Upper lobe of right lung (tissue), 1 donor: Measurements from ENCODE around the gene UGT1A7. TPM values are rescaled to one million over a fixed set of nuclear protein-coding genes. Genes with fewer than 3 reads are reported as not detected.
"Not testable (repeated sequence)": the region's sequence is repeated elsewhere in the genome, so short reads cannot be mapped to it uniquely, and the experiment has no call there.

Experiments used
- ATAC-seq: fragments of 200-7000 bp; cut with Tn5 transposase; one replicate; pipeline ENCODE4 v1.9.1; 2020; ENCODE audit warnings: mild to moderate bottlenecking, moderate library complexity
- DNase-seq: peaks from one replicate; pipeline ENCODE4 v3.0.0-alpha.2; 2020
- H3K27ac ChIP-seq: fragments of 200-600 bp; one replicate; pipeline ENCODE4 v1.8.0; 2022
- H3K27me3 ChIP-seq: fragments of 200-600 bp; one replicate; pipeline ENCODE4 v1.8.0; 2022; ENCODE audit warnings: mild to moderate bottlenecking
- H3K36me3 ChIP-seq: fragments of 200-600 bp; one replicate; pipeline ENCODE4 v1.8.0; 2022
- H3K4me1 ChIP-seq: fragments of 200-600 bp; one replicate; pipeline ENCODE4 v1.8.0; 2022
- H3K4me3 ChIP-seq: fragments of 200-600 bp; one replicate; pipeline ENCODE4 v1.8.0; 2022; ENCODE audit warnings: mild to moderate bottlenecking
- H3K9me3 ChIP-seq: fragments of 200-600 bp; one replicate; pipeline ENCODE4 v1.8.0; 2022
- intact Hi-C: fragments of 100-400 bp; cut with DNase I; formaldehyde crosslinking; loops from one replicate; pipeline ENCODE4 v1.11.0; 2022
- total RNA-seq: library from RNA; stranded (reverse); fragmentation: NEBNext Ultra II Directional; extraction: Animal tissue kit (Norgen Biotek cat#: 25700); gene quantifications from one replicate; pipeline ENCODE4 v1.2.1, GENCODE V29; 2021
- TF ChIP-seq, protein P1 (sequence below): fragments of 200-600 bp; IDR thresholded peaks from one replicate; pipeline ENCODE4 v1.8.0; 2022; ENCODE audit warnings: antibody characterized with exemption
- donor health status: DM: no; HTN: yes; CAD: no; lungs with severe emphysema.

UGT1A7 gene
- total RNA-seq, 1 donor from 2014 or later = not detected

DNA sequence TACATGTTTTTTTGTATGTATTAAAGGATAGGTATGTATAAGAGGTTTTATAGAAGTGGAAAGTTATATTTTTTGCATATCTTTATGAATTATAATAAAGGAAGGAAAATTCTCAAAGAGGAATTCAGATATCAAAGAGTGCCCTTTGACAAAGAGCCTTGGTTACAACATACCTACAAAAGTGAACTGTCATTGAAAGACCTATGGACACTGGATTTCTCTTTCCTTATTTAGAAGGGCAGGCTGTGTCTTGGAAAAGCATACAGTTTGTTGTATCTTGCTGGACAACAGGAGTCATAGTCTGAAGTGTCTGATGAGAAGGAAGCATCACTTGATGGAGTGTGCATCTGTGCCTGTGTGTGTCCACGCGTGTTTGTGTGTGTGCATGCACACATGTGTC lies 30.3 kb upstream of the UGT1A7 start:
- Histone ChIP-seq H3K9me3 (no peaks in the 10 kb centered on the region), H3K27me3 (no peaks in the 10 kb centered on the region), H3K4me1 (no peaks in the 10 kb centered on the region), H3K4me3 (no peak overlapping the region), H3K27ac (no peak overlapping the region), H3K36me3 (no peaks in the 10 kb centered on the region)
- intact Hi-C loops = no loop called here
- no peak for DNase-seq
- TF ChIP-seq, protein P1, sequence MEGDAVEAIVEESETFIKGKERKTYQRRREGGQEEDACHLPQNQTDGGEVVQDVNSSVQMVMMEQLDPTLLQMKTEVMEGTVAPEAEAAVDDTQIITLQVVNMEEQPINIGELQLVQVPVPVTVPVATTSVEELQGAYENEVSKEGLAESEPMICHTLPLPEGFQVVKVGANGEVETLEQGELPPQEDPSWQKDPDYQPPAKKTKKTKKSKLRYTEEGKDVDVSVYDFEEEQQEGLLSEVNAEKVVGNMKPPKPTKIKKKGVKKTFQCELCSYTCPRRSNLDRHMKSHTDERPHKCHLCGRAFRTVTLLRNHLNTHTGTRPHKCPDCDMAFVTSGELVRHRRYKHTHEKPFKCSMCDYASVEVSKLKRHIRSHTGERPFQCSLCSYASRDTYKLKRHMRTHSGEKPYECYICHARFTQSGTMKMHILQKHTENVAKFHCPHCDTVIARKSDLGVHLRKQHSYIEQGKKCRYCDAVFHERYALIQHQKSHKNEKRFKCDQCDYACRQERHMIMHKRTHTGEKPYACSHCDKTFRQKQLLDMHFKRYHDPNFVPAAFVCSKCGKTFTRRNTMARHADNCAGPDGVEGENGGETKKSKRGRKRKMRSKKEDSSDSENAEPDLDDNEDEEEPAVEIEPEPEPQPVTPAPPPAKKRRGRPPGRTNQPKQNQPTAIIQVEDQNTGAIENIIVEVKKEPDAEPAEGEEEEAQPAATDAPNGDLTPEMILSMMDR = no peak
- no peak for ATAC-seq

GRCh38 chr2:233654501-233654900 lies 27.2 kb upstream of the UGT1A7 start:
- H3K27me3 ChIP-seq = no peaks in the 10 kb centered on the region
- TF ChIP-seq, protein P1 = no peak
- intact Hi-C loops = no loop called here
- no peak overlapping the region for H3K27ac ChIP-seq
- no peaks in the 10 kb centered on the region for H3K4me1 ChIP-seq
- no peak for DNase-seq
- no peak overlapping the region for H3K4me3 ChIP-seq
- H3K9me3 ChIP-seq = no peaks in the 10 kb centered on the region
- H3K36me3 ChIP-seq = no peaks in the 10 kb centered on the region
- ATAC-seq = no peak

- DNase-seq (no peak), ATAC-seq (no peak)
- Histone ChIP-seq H3K4me3 (no peak overlapping the region), H3K27me3 (no peaks in the 10 kb centered on the region), H3K4me1 (no peaks in the 10 kb centered on the region), H3K27ac (no peak overlapping the region), H3K9me3 (no peaks in the 10 kb centered on the region), H3K36me3 (no peaks in the 10 kb centered on the region)
- TF ChIP-seq, protein P1 = no peak
- intact Hi-C loops = no loop called here
Measured at GRCh38 chr2:233655043-233655442, 26.7 kb upstream of the UGT1A7 start.

DNA sequence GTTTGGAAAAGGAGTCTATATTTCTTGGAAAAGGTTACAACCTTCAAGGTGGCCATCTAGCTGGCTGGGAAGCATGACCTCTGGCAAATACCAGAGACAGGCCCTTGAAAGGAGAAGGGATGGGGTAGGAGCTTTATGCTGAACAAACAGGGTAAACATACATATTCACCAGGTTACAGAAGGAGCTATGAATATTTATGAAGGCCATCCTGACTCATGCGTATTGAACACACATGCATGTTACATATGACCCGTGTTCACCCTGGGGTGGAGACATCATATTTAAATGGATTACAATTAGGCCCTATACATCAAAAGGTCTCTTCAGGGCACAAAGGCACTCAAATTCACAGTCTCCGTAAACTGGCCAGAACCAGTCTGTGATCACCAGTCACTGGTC lies 25.8 kb upstream of the UGT1A7 start:
- intact Hi-C loops, H3K27me3 ChIP-seq, H3K27ac ChIP-seq, H3K36me3 ChIP-seq, H3K4me1 ChIP-seq, H3K9me3 ChIP-seq, H3K4me3 ChIP-seq, DNase-seq, ATAC-seq: not testable (repeated sequence)

- no peaks in the 10 kb centered on the region for H3K9me3 ChIP-seq
- no peak for ATAC-seq
- H3K4me1 ChIP-seq = no peaks in the 10 kb centered on the region
- intact Hi-C loops = no loop called here
- no peak for DNase-seq
- no peaks in the 10 kb centered on the region for H3K27me3 ChIP-seq
- H3K4me3 ChIP-seq = no peak overlapping the region
- TF ChIP-seq, protein P1 = no peak
- no peak overlapping the region for H3K27ac ChIP-seq
- no peaks in the 10 kb centered on the region for H3K36me3 ChIP-seq
Measured at GRCh38 chr2:233656443-233656842, 25.3 kb upstream of the UGT1A7 start.

GRCh38 chr2:233658610-233659009 lies 23.1 kb upstream of the UGT1A7 start:
- no peaks in the 10 kb centered on the region for H3K27me3 ChIP-seq
- H3K36me3 ChIP-seq = no peaks in the 10 kb centered on the region
- DNase-seq (no peak), ATAC-seq (no peak)
- no peaks in the 10 kb centered on the region for H3K9me3 ChIP-seq
- H3K4me3 ChIP-seq = no peak overlapping the region
- H3K27ac ChIP-seq = no peak overlapping the region
- H3K4me1 ChIP-seq = no peaks in the 10 kb centered on the region
- intact Hi-C loops = no loop called here
- TF ChIP-seq, protein P1 = no peak
